GM23248 (cell line): ENCODE results near the gene LIPJ.

Experiments
- EZH2 ChIP-seq: fragments of 200-600 bp; sonication (generic); IDR thresholded peaks from 2 replicates; pipeline ENCODE4 v1.6.1; 2018; ENCODE audit warnings: antibody characterized with exemption, mild to moderate bottlenecking; ENCODE audit not compliant: insufficient read depth, poor library complexity, severe bottlenecking
- EZH2phosphoT487 ChIP-seq: fragments of 200-600 bp; sonication (generic); IDR thresholded peaks from 2 replicates; pipeline ENCODE4 v1.6.1; 2018; ENCODE audit warnings: antibody characterized with exemption, moderate library complexity, mild to moderate bottlenecking, low read depth; ENCODE audit not compliant: insufficient read depth

GRCh38 chr10:88624840-88625239, 38.3 kb downstream of the LIPJ start:
- TF ChIP-seq EZH2 = no peak
- TF ChIP-seq EZH2phosphoT487 = no peak
